Mesenchymal stem cell (in vitro differentiated cells and primary cell): Measurements from ENCODE around the gene NPLOC4. TPM values are rescaled to one million over a fixed set of nuclear protein-coding genes. Genes with fewer than 3 reads are reported as not detected.

Source experiments
- DNase-seq: peaks from one replicate; pipeline ENCODE4 v3.0.0-alpha.2; 2013
- H2AFZ ChIP-seq: one replicate; pipeline ENCODE4 v1.6.1; 2013; ENCODE audit warnings: low read depth, mild to moderate bottlenecking, control low read depth, inconsistent platforms, low read length, moderate library complexity
- H2AK5ac ChIP-seq: 2 replicates; pipeline ENCODE4 v1.6.1; 2013; ENCODE audit warnings: low read length, moderate library complexity, mild to moderate bottlenecking, inconsistent platforms; ENCODE audit not compliant: severe bottlenecking
- H2BK120ac ChIP-seq: one replicate; pipeline ENCODE4 v1.6.1; 2013; ENCODE audit warnings: low read depth, mild to moderate bottlenecking, inconsistent platforms, low read length, moderate library complexity
- H2BK12ac ChIP-seq, 2 experiments: one replicate each; pipeline ENCODE4 v1.6.1; 2013; ENCODE audit warnings: inconsistent platforms in 2 of 2, low read length in 2 of 2, mild to moderate bottlenecking in 2 of 2, moderate library complexity in 2 of 2, control low read depth in 1 of 2
- H2BK15ac ChIP-seq: one replicate; pipeline ENCODE4 v1.6.1; 2013; ENCODE audit warnings: mild to moderate bottlenecking, low read depth, inconsistent platforms; ENCODE audit not compliant: poor library complexity, severe bottlenecking
- H2BK5ac ChIP-seq: 2 replicates; pipeline ENCODE4 v1.6.1; 2013; ENCODE audit warnings: low read depth, mild to moderate bottlenecking, low read length, control low read depth, inconsistent platforms; ENCODE audit not compliant: poor library complexity, severe bottlenecking
- H3K14ac ChIP-seq, 2 experiments: one replicate each; pipeline ENCODE4 v1.6.1; 2013; ENCODE audit warnings: inconsistent platforms in 2 of 2, low read length in 2 of 2, control low read depth in 1 of 2, mild to moderate bottlenecking in 1 of 2, moderate library complexity in 1 of 2
- H3K18ac ChIP-seq, 2 experiments: one replicate each; pipeline ENCODE4 v1.6.1; 2013; ENCODE audit warnings: inconsistent platforms in 2 of 2, low read length in 2 of 2, control low read depth in 1 of 2, low read depth in 1 of 2, mild to moderate bottlenecking in 1 of 2
- H3K23ac ChIP-seq, 2 experiments: one replicate each; pipeline ENCODE4 v1.6.1; 2013; ENCODE audit warnings: inconsistent platforms in 2 of 2, low read length in 2 of 2, mild to moderate bottlenecking in 2 of 2, moderate library complexity in 2 of 2, control low read depth in 1 of 2
- H3K27ac ChIP-seq: 2 replicates; pipeline ENCODE4 v1.5.1; 2013; ENCODE audit warnings: mild to moderate bottlenecking, moderate library complexity, low read length, control low read depth, inconsistent platforms; ENCODE audit not compliant: poor library complexity, severe bottlenecking
- H3K27me3 ChIP-seq, 2 experiments: 2 replicates each; pipeline versions ENCODE4 v1.6.1 to v1.7.0; 2013; ENCODE audit warnings: low read length in 2 of 2, mild to moderate bottlenecking in 2 of 2, moderate library complexity in 2 of 2, control low read depth in 1 of 2, inconsistent platforms in 1 of 2; ENCODE audit not compliant: control insufficient read depth in 1 of 2, insufficient read depth in 1 of 2
- H3K36me3 ChIP-seq, 2 experiments: 2 replicates each; pipeline versions ENCODE4 v1.6.1 to v1.7.0; 2013; ENCODE audit warnings: low read length in 2 of 2, control low read depth in 1 of 2, inconsistent platforms in 1 of 2, low read depth in 1 of 2, mild to moderate bottlenecking in 1 of 2; ENCODE audit not compliant: insufficient read depth in 2 of 2, control insufficient read depth in 1 of 2
- H3K4ac ChIP-seq, 2 experiments: one replicate each; pipeline ENCODE4 v1.6.1; 2013; ENCODE audit warnings: inconsistent platforms in 2 of 2, low read length in 2 of 2, mild to moderate bottlenecking in 2 of 2, moderate library complexity in 2 of 2, control low read depth in 1 of 2, low read depth in 1 of 2
- H3K4me1 ChIP-seq: 2 replicates; pipeline ENCODE4 v1.6.1; 2013; ENCODE audit warnings: low read depth, low read length, control low read depth; ENCODE audit not compliant: control insufficient read depth, insufficient read depth
- H3K4me2 ChIP-seq: 2 replicates; pipeline ENCODE4 v1.6.1; 2013; ENCODE audit warnings: low read length, mild to moderate bottlenecking, inconsistent platforms; ENCODE audit not compliant: poor library complexity, severe bottlenecking
- H3K4me3 ChIP-seq, 2 experiments: 2 replicates each; pipeline versions ENCODE4 v1.5.1 to v1.7.0; 2013; ENCODE audit warnings: low read length in 2 of 2, mild to moderate bottlenecking in 2 of 2, control low read depth in 1 of 2, low read depth in 1 of 2; ENCODE audit not compliant: insufficient read depth in 1 of 2
- H3K79me1 ChIP-seq: replicated peaks from 2 replicates; pipeline ENCODE4 v1.6.1; 2013; ENCODE audit warnings: mild to moderate bottlenecking, control low read depth, low read length, inconsistent platforms; ENCODE audit not compliant: poor library complexity, severe bottlenecking
- H3K9ac ChIP-seq: 2 replicates; pipeline ENCODE4 v1.7.0; 2013; ENCODE audit warnings: mild to moderate bottlenecking, low read length, moderate library complexity
- H3K9me3 ChIP-seq: 2 replicates; pipeline ENCODE4 v1.7.0; 2013; ENCODE audit warnings: mild to moderate bottlenecking, low read length; ENCODE audit not compliant: control insufficient read depth
- H4K8ac ChIP-seq: one replicate; pipeline ENCODE4 v1.6.1; 2013; ENCODE audit warnings: inconsistent platforms, mild to moderate bottlenecking, low read length, moderate library complexity
- H4K91ac ChIP-seq: one replicate; pipeline ENCODE4 v1.6.1; 2013; ENCODE audit warnings: mild to moderate bottlenecking, low read length, inconsistent platforms
- WGBS: methylation state at CpG from one replicate; pipeline ENCODE4 v1.1.7; 2013; ENCODE audit warnings: mixed read lengths; 5-methylcytosine and 5-hydroxymethylcytosine counted together
- small RNA-seq: library from polyadenylated mRNA; stranded (forward); fragments of <200 nt; extraction: miRNeasy Mini kit (QIAGEN cat#:217004); gene quantifications from one replicate; pipeline ENCODE3, GENCODE V24; 2013; ENCODE audit warnings: low read depth

Gene NPLOC4

GRCh38 chr17:81508639-81509206 is 128.2 kb downstream of the NPLOC4 start:
- Histone ChIP-seq H3K4me2 (peak overlapping the region; percentile 95), H3K14ac (no peak overlapping the region), H3K18ac (no peak overlapping the region), H2BK5ac (no peak overlapping the region), H3K79me1 (no peaks in the 10 kb centered on the region), H3K36me3 (peaks cover 35 to 40% of the 10 kb centered on the region in 2 experiments), H2BK15ac (no peak overlapping the region), H3K9ac (peak overlapping the region; percentile 99), H2BK120ac (no peak overlapping the region), H2BK12ac (no peak overlapping the region), H2AK5ac (no peak overlapping the region), H4K91ac (no peak overlapping the region), H3K4ac (no peak overlapping the region), H3K27ac (peak overlapping the region; percentile 72), H3K4me3 (peak overlapping the region; percentile 53 to 97), H4K8ac (no peak overlapping the region), H3K4me1 (peaks cover 4% of the 10 kb centered on the region), H3K23ac (peak overlapping the region in 1 of 2 experiments; percentile 23), H3K27me3 (no peaks in the 10 kb centered on the region), H2AFZ (no peak overlapping the region), H3K9me3 (no peaks in the 10 kb centered on the region)
- no peak for DNase-seq
- WGBS: 58% methylated on average over 10 of the region's 10 CpGs

Small RNA genes within 50 kb of the gene (small RNA-seq; reads per million reads assigned to genes)
- gene RF00019: not detected
